AG04449 (cell line): ENCODE measurements around the gene CEACAM19.

ENCODE experiments used
- CTCF ChIA-PET: fragments of 350-600 bp; formaldehyde crosslinking; extraction: SDS; loops from one replicate; lab custom pipeline; 2021; ENCODE audit warnings: antibody characterized with exemption; lab: Yijun Ruan, JAX
- POLR2A ChIA-PET: fragments of 400-600, 350-600 bp; formaldehyde crosslinking; extraction: SDS; loops from one replicate; lab custom pipeline; 2020; ENCODE audit warnings: antibody characterized with exemption, inconsistent platforms; lab: Yijun Ruan, JAX
- DNase-seq: peaks from one replicate; pipeline ENCODE4 v3.0.0-alpha.2; 2010; ENCODE audit warnings: low read depth, low spot score
- H3K4me3 ChIP-seq: 2 replicates; pipeline ENCODE4 v1.5.1; 2011; ENCODE audit warnings: low read depth, mild to moderate bottlenecking, control low read depth, low read length
- TF ChIP-seq, protein P1 (sequence below): IDR thresholded peaks from one replicate; pipeline ENCODE4 v1.5.1; 2011; ENCODE audit warnings: mild to moderate bottlenecking, moderate library complexity, low read length, control low read depth, inconsistent platforms; ENCODE audit not compliant: insufficient read depth; ENCODE audit errors: missing control alignments

The CEACAM19 gene

DNA sequence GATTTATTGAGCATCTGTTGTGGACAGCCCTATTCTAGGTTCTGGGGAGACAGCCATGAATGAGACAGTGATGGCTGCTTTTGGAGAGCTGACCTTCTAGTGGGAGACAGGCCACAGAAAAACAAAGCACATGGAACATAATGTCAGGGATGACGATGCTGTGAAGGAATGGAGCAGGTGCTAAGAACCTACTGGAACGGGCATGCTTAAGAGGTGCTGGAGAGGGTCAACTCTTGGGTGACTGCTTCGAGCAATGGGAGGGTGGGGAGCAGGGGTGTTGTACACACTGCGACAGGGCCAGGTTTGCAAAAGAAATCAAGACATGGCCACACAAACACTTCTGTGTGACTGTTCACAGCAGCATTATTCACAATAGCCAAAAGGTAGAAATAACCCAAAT is 15.6 kb downstream of the CEACAM19 start:
- TF ChIP-seq, protein P1, sequence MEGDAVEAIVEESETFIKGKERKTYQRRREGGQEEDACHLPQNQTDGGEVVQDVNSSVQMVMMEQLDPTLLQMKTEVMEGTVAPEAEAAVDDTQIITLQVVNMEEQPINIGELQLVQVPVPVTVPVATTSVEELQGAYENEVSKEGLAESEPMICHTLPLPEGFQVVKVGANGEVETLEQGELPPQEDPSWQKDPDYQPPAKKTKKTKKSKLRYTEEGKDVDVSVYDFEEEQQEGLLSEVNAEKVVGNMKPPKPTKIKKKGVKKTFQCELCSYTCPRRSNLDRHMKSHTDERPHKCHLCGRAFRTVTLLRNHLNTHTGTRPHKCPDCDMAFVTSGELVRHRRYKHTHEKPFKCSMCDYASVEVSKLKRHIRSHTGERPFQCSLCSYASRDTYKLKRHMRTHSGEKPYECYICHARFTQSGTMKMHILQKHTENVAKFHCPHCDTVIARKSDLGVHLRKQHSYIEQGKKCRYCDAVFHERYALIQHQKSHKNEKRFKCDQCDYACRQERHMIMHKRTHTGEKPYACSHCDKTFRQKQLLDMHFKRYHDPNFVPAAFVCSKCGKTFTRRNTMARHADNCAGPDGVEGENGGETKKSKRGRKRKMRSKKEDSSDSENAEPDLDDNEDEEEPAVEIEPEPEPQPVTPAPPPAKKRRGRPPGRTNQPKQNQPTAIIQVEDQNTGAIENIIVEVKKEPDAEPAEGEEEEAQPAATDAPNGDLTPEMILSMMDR: no peak
- POLR2A ChIA-PET: no interaction called here
- CTCF ChIA-PET: interaction anchor here (1.0 to 6.8 kb wide), 4 partner anchors 39 to 116 kb away, joined by 3 to 81 read pairs (median 11); no protein-coding TSS in a partner anchor
- no peak overlapping the region for H3K4me3 ChIP-seq
- DNase-seq: no peak

DNA sequence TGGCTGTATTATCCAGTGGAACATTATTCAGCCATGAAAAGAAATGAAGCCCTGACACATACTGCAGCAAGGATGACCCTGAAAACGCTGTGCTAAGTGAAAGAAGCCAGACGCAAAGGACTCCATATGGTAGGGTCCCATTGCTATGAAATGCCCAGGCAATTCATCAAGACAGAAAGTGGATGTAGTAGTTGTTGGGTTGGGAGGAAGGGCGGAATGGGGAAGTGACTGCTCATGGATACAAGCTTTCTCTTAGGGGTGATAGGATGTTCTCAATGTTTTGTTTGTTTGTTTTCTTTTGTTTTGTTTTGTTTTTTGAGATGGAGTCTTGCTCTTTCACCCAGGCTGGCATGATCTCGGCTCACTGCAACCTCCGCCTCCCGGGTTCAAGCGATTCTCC is 16.6 kb downstream of the CEACAM19 start:
- H3K4me3 ChIP-seq: no peak overlapping the region

DNA sequence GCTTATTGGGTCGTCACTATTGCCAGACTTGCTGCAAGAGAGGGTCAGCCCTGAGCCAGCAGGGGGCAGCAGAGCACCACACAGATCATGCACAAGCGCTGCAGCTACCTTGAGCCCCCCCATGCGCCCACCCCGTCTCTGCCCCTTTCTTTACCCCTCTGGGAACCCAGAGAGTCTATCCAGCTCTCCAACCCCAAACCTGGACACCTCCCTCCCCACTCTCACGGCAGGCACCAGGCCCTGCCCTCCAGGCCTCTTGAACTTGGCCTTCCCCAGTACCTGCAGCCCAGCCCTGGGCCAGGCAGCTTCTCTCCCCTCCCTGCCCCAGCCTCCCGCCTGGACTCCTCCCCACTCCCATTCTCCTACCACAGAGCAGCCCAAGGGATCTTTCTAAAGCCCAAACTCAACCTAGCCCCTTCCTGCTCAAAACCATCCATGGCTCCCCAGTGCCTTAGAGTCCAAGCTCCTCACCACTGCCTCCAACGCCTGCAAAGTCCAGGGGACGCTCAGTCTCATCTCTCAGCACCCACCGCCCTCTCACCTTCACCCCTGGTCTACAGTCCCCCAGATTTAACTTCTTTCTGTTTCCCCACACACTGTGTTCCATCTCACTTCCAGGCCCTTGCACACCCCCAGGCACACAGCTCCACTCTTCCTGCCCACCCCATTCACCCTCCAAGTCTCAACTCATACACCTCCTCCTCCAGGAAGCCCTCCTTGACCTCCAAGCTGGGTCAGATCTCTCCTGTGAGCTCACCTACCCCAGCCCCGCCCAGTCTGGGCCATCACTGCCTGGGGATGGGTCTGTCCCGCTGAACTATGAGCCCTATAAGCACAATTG is 18.2 kb downstream of the CEACAM19 start:
- TF ChIP-seq, protein P1: peak; percentile 96

More for the DNA sequence above, 16.6 kb downstream of the CEACAM19 start:
- POLR2A ChIA-PET: no interaction called here
- DNase-seq: no peak
- TF ChIP-seq, protein P1: no peak
- CTCF ChIA-PET: interaction anchor here (0.8 to 7.7 kb wide), 19 partner anchors 9 to 117 kb away, joined by 3 to 128 read pairs (median 11); no protein-coding TSS in a partner anchor

DNA sequence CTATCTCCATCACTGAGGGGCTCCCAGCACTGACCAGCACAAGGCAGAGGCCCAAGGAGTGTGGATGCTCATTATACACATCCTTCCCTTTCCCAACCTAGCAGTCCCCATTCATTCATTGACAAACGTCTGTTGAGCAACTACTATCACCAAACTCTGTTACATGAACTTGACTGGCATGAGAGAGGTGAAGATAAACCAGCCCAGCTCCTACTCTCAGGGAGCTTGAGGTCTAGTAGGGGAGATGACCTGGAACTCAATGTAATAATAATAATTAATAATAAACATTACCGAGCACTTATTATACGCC is 18.8 kb downstream of the CEACAM19 start:
- ChIA-PET POLR2A (no interaction called here), CTCF (interaction anchor here (0.6 to 7.7 kb wide), 30 partner anchors 9 to 262 kb away, joined by 3 to 128 read pairs (median 6); partner anchors contain the start of genes BCAM and NECTIN2)
- no peak for DNase-seq
- no peak overlapping the region for H3K4me3 ChIP-seq
- TF ChIP-seq, protein P1: no peak

More for the DNA sequence above, 18.2 kb downstream of the CEACAM19 start:
- ChIA-PET POLR2A (no interaction called here), CTCF (interaction anchor here (0.7 to 7.7 kb wide), 40 partner anchors 9 to 265 kb away, joined by 3 to 128 read pairs (median 5); partner anchors contain the start of genes BCAM, CEACAM20 and NECTIN2)
- no peak overlapping the region for H3K4me3 ChIP-seq
- no peak for DNase-seq

DNA sequence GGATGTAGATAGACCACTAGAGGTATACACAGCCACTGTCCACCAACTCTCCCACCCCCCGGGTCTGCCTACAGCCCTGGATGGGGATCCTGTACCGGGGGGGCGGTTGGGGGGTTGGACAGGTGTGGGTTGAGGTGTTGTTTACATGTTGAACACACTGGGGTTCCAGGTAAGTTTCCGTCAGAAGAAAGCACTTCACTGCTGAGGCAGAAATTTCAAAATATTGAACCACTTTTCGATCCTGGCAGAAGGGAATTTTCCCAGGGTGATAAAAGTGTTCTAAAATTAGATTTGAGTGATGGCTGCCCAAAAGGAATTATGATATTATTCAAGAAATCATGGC is 21.1 kb downstream of the CEACAM19 start:
- POLR2A ChIA-PET: no interaction called here
- no peak overlapping the region for H3K4me3 ChIP-seq
- DNase-seq: no peak
- CTCF ChIA-PET: interaction anchor here (1.2 to 7.7 kb wide), 7 partner anchors 10 to 259 kb away, joined by 3 to 128 read pairs (median 5); no protein-coding TSS in a partner anchor
- TF ChIP-seq, protein P1: no peak

DNA sequence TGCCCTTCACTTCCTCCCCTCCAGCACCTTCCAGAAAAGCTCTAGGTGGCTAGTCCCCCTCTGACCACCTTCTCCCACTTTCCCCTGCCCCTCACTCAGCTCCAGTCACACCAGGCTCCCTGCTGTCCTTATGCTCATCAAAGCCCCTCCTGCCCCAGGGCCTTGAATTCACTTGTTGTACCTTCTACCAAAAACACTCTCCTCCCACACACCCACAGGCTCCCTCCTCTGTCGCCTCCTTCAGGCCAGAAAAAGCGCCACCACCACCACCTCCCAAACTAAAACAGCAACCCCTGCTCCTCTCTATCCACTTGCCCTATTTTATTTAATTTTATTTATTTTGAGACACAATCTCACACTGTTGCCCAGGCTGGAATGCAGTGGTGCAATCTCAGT is 22.9 kb downstream of the CEACAM19 start:
- ChIA-PET POLR2A (no interaction called here), CTCF (interaction anchor here (0.6 to 7.7 kb wide), 6 partner anchors 26 to 123 kb away, joined by 3 to 128 read pairs (median 4); no protein-coding TSS in a partner anchor)
- TF ChIP-seq, protein P1: peak; percentile 22
- no peak overlapping the region for H3K4me3 ChIP-seq
- DNase-seq: no peak
